HepG2 (cell line): ENCODE data around the gene FOLR1. TPM values are rescaled to one million over a fixed set of nuclear protein-coding genes. Genes with fewer than 3 reads are reported as not detected.

Experiments used
- ATAC-seq: fragments of 200-7000 bp; cut with Tn5 transposase; 3 replicates; pipeline ENCODE4 v1.9.1; 2020; ENCODE audit warnings: mild to moderate bottlenecking, moderate library complexity
- BruUV-seq: library from RNA; stranded (reverse); fragments of 400-500 nt; replicated peaks from 2 replicates; lab custom pipeline; 2021; lab: Mats Ljungman, UMichigan
- CTCF ChIA-PET: fragments of 300-600 bp; formaldehyde crosslinking; extraction: SDS; loops from one replicate; lab custom pipeline; 2021; ENCODE audit warnings: low total read pairs, inconsistent platforms, low intra/inter-chr PET ratio; lab: Yijun Ruan, JAX
- POLR2A ChIA-PET: fragments of 350-600 bp; sonication (Branson Sonifier 250); formaldehyde crosslinking; loops from one replicate; lab custom pipeline; 2020; ENCODE audit warnings: antibody characterized with exemption, inconsistent platforms; lab: Yijun Ruan, JAX
- DNase-seq: peaks from one replicate; pipeline ENCODE4 v3.0.0-alpha.2; 2015; ENCODE audit warnings: low spot score
- FAIRE-seq: peaks from 3 replicates; lab custom pipeline; 2011; peaks lifted over from hg19 to GRCh38; lab: Jason Lieb, UNC
- H2AFZ ChIP-seq: one replicate; pipeline ENCODE4 v1.6.1; 2011; ENCODE audit warnings: low read length, inconsistent platforms
- H3K27ac ChIP-seq: fragments of 300-600 bp; 3 replicates; pipeline ENCODE4 v1.8.0; 2011; ENCODE audit warnings: mixed run types, mild to moderate bottlenecking, mixed read lengths, low read length, inconsistent platforms; ENCODE audit not compliant: insufficient read depth; ENCODE audit errors: extremely low read length
- H3K27me3 ChIP-seq, 2 experiments: fragments of 200-600 bp in 1 of 2; 2 replicates in 1 of 2; 3 replicates in 1 of 2; pipeline versions ENCODE4 v1.6.0 to v1.8.0; 2011; ENCODE audit warnings: low read length in 2 of 2, mild to moderate bottlenecking in 2 of 2, moderate library complexity in 2 of 2, inconsistent platforms in 1 of 2; ENCODE audit not compliant: insufficient read depth in 2 of 2, control insufficient read depth in 1 of 2
- H3K36me3 ChIP-seq, 2 experiments: fragments of 200-600 bp in 1 of 2; replicated peaks in 1 of 2; 2 replicates in 1 of 2; 3 replicates in 1 of 2; pipeline versions ENCODE4 v1.5.1 to v1.8.0; 2011; ENCODE audit warnings: low read length in 2 of 2, inconsistent platforms in 1 of 2; ENCODE audit not compliant: insufficient read depth in 2 of 2, control insufficient read depth in 1 of 2
- H3K4me1 ChIP-seq: 2 replicates; pipeline ENCODE4 v1.5.1; 2012; ENCODE audit warnings: low read length, inconsistent platforms; ENCODE audit not compliant: insufficient read depth
- H3K4me2 ChIP-seq: 2 replicates; pipeline ENCODE4 v1.6.0; 2011; ENCODE audit warnings: low read depth, low read length, inconsistent platforms
- H3K4me3 ChIP-seq, 3 experiments: fragments of 200-600 bp in 1 of 3; sonication (generic), shearing (Covaris generic) in 1 of 3; replicated peaks in 1 of 3; 2 replicates each; pipeline ENCODE4 v1.5.1; 2011 to 2016; ENCODE audit warnings: low read length in 3 of 3, inconsistent platforms in 2 of 3, low read depth in 2 of 3, mild to moderate bottlenecking in 2 of 3, control low read depth in 1 of 3, mixed read lengths in 1 of 3; ENCODE audit not compliant: insufficient read depth in 1 of 3
- H3K79me2 ChIP-seq: one replicate; pipeline ENCODE4 v1.6.1; 2011; ENCODE audit warnings: low read length, inconsistent platforms; ENCODE audit not compliant: insufficient read depth
- H3K9ac ChIP-seq: 2 replicates; pipeline ENCODE4 v1.6.0; 2011; ENCODE audit warnings: mild to moderate bottlenecking, low read depth, low read length, inconsistent platforms; ENCODE audit not compliant: insufficient read depth
- H3K9me3 ChIP-seq: 2 replicates; pipeline ENCODE4 v1.5.1; 2012; ENCODE audit warnings: mild to moderate bottlenecking, low read length
- H4K20me1 ChIP-seq: 2 replicates; pipeline ENCODE4 v1.6.0; 2011; ENCODE audit warnings: inconsistent platforms, mild to moderate bottlenecking, low read length, moderate library complexity; ENCODE audit not compliant: insufficient read depth
- MYNN ChIP-seq: sonication (generic); formaldehyde crosslinking; IDR thresholded peaks from 2 replicates; pipeline ENCODE4 v1.4.0; 2020; ENCODE audit warnings: mild to moderate bottlenecking, low read depth, missing genetic modification reagents
- ZFP82 ChIP-seq: sonication (generic); formaldehyde crosslinking; IDR thresholded peaks from 2 replicates; pipeline ENCODE4 v1.5.1; 2020; ENCODE audit warnings: mild to moderate bottlenecking, missing genetic modification reagents, borderline replicate concordance
- WGBS: methylation state at CpG from one replicate; pipeline ENCODE4 v1.1.6; 2017; ENCODE audit warnings: low lambda C conversion rate; 5-methylcytosine and 5-hydroxymethylcytosine counted together
- in situ Hi-C: cut with HindIII; loops from 2 replicates; pipeline ENCODE4 v1.10.0; 2017; ENCODE audit warnings: low pct_unique_long_range_greater_than_20kb; ENCODE audit not compliant: extremely low pct_ligation_motif_present
- intact Hi-C: fragments of 100-400 bp; cut with micrococcal nuclease; formaldehyde crosslinking; loops from one replicate; pipeline ENCODE4 v1.10.0; 2022; ENCODE audit not compliant: unreplicated experiment
- polyA plus RNA-seq, 8 experiments: library from polyadenylated mRNA; depleted of rRNA in 3 of 8; stranded (reverse) in 7 of 8; unstranded in 1 of 8; fragments of >200 nt; fragmentation: Illumina TruSeq in 4 of 8; extraction: Trizol in 4 of 8; gene quantifications; 2 replicates each; pipeline versions ENCODE4 v1.2.1 to v1.2.3, GENCODE V29; 2011 to 2016; ENCODE audit warnings: low read depth in 4 of 8, missing spikeins in 1 of 8, mixed read lengths in 1 of 8; ENCODE audit not compliant: insufficient read depth in 1 of 8
- total RNA-seq, 5 experiments: library from RNA; depleted of rRNA; stranded (reverse); fragments of >200 nt; fragmentation: Illumina TruSeq; extraction: Trizol; gene quantifications; 2 replicates each; pipeline ENCODE4 v1.2.3, GENCODE V29; 2016; ENCODE audit warnings: low read depth in 1 of 5
- TF ChIP-seq, protein P1 (sequence below): sonication (generic); formaldehyde crosslinking; IDR thresholded peaks from 2 replicates; pipeline ENCODE4 v1.4.0; 2020; ENCODE audit warnings: missing genetic modification reagents, borderline replicate concordance

FOLR1 gene
- total and polyA plus RNA-seq, 2 of the 13 experiments (the other 11 are each of a cell fraction or from before 2014, with no cell fraction given), result 0.20 TPM; not detected in 1

DNA sequence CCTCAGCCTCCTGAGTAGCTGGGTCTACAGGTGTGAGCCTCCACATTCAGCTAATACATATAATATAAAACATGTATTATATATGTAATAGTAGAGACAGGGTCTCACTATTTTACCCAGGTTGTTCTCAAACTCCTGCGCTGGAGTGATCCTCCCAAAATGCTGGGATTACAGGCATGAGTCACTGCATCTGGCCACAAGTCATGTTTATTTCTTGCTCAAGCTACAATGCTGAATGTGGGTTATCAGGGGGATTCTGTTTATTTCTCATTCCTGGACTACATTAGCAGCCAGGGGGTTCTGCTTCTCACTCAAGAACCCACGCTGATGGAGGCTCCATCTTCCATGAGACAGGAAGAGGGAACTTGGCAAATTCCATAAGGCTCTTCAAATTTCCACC, 31.6 kb upstream of the FOLR1 start:
- 23% methylated on average over 2 of the region's 2 CpGs for WGBS
- no peak for ATAC-seq
- CTCF ChIA-PET, result no interaction called here

More for the DNA sequence above, 31.6 kb upstream of the FOLR1 start:
- no peaks in the 10 kb centered on the region for H3K9me3 ChIP-seq
- POLR2A ChIA-PET, result no interaction called here
- no TSS peak for BruUV-seq
- H4K20me1 ChIP-seq, result no peaks in the 10 kb centered on the region
- H3K9ac ChIP-seq, result no peak overlapping the region
- peaks cover 9% of the 10 kb centered on the region; the same call in 1 of the 2 replicates for H3K4me1 ChIP-seq
- no peaks in the 10 kb centered on the region; a peak in 1 of 5 replicates for H3K27me3 ChIP-seq
- H3K79me2 ChIP-seq, result no peaks in the 10 kb centered on the region
- intact Hi-C loops, result no loop called here
- H3K4me2 ChIP-seq, result no peak overlapping the region
- no peak overlapping the region for H2AFZ ChIP-seq
- no peak overlapping the region for H3K4me3 ChIP-seq
- H3K27ac ChIP-seq, result no peak overlapping the region
- no peaks in the 10 kb centered on the region for H3K36me3 ChIP-seq
- TF ChIP-seq MYNN (CRISPR knock-in tag) (no peak), ZFP82 (CRISPR knock-in tag) (no peak)
- TF ChIP-seq, protein P1, sequence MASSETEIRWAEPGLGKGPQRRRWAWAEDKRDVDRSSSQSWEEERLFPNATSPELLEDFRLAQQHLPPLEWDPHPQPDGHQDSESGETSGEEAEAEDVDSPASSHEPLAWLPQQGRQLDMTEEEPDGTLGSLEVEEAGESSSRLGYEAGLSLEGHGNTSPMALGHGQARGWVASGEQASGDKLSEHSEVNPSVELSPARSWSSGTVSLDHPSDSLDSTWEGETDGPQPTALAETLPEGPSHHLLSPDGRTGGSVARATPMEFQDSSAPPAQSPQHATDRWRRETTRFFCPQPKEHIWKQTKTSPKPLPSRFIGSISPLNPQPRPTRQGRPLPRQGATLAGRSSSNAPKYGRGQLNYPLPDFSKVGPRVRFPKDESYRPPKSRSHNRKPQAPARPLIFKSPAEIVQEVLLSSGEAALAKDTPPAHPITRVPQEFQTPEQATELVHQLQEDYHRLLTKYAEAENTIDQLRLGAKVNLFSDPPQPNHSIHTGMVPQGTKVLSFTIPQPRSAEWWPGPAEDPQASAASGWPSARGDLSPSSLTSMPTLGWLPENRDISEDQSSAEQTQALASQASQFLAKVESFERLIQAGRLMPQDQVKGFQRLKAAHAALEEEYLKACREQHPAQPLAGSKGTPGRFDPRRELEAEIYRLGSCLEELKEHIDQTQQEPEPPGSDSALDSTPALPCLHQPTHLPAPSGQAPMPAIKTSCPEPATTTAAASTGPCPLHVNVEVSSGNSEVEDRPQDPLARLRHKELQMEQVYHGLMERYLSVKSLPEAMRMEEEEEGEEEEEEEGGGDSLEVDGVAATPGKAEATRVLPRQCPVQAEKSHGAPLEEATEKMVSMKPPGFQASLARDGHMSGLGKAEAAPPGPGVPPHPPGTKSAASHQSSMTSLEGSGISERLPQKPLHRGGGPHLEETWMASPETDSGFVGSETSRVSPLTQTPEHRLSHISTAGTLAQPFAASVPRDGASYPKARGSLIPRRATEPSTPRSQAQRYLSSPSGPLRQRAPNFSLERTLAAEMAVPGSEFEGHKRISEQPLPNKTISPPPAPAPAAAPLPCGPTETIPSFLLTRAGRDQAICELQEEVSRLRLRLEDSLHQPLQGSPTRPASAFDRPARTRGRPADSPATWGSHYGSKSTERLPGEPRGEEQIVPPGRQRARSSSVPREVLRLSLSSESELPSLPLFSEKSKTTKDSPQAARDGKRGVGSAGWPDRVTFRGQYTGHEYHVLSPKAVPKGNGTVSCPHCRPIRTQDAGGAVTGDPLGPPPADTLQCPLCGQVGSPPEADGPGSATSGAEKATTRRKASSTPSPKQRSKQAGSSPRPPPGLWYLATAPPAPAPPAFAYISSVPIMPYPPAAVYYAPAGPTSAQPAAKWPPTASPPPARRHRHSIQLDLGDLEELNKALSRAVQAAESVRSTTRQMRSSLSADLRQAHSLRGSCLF (CRISPR knock-in tag), result no peak
- no peak for FAIRE-seq
- in situ Hi-C loops, result no loop called here
- DNase-seq, result no peak
